Astrocyte of the hippocampus (primary cell): ENCODE measurements around the gene IGF2BP2.
"Not testable (repeated sequence)": the region's sequence is repeated elsewhere in the genome, so short reads cannot be mapped to it uniquely, and the experiment has no call there.

Experiments used
- DNase-seq: peaks from one replicate; pipeline ENCODE4 v3.0.0; 2011; ENCODE audit warnings: low read depth, low spot score

IGF2BP2 gene

DNA sequence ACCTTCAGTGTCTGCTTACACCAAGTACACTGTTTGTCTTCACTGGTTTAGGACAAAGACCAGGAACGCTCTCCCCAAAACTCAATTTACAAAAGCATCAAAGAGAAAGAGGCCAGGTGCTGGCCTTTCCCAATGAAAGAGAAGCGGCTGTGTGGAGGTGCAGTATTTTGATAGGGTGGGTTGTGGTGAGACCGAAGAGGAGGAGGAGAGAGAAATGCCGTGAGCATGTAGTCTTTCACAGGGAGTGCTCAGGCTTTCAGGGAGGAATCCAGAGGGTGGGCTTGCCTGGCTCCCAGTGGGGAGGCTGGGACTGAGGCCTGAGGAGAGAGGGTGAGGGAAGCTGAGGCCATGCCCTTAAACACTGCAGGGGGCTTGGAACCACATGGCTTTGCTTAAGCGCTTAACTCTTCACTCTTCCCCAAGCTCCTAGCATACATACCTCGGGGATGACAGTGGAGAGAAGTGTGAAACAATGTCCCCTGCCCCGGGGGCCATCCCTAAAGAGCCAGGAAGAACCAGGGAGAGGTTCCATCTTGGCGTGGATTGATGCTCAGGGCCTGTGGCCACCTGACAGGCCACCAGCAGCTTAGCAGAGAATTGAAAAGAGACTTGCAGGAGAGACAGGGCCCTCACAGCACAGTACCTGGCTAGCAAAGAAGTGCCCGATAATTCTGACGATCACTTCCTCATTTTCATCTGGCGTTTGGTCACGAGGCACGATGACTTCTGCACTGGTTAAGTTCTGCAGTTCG lies 178.3 kb downstream of the IGF2BP2 start:
- no peak for DNase-seq

DNA sequence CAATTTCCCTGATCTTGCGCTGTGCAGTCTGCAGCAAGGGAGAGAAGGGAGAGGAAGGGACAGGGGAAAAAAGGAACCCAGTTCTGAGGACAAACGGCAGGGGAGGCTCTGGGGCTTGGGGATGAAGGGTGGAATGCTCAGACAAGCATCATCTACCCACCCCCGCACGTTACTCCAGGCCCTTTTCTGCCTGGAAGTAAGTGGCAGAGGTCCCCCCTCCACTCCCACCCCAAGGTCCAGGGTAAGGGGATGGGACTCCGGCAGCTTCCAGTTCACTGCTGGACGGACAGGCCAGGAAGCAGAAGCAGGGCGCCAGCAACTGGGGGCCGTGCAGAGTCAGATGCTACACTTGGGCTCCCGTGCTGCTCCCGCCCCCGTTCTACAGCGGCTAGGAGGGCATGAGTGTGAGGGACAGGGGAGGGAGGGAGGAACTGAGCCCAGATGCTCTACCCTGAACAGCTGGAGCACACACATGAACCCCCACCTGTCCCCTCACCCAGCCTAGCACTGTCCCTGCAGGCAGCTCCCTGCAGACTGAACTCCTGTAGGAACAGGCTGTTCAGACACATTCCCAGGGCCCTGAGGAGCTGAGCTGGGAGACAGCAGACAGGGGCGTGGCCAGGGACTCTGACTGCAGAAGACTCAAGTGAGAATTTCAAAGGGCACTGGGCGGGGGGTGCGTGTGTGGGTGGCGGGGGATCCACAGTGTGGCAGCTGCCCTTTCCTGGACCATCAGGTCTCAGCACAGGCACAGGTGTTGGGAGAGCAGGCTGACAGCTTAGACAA lies 179.1 kb downstream of the IGF2BP2 start:
- DNase-seq = no peak

DNA sequence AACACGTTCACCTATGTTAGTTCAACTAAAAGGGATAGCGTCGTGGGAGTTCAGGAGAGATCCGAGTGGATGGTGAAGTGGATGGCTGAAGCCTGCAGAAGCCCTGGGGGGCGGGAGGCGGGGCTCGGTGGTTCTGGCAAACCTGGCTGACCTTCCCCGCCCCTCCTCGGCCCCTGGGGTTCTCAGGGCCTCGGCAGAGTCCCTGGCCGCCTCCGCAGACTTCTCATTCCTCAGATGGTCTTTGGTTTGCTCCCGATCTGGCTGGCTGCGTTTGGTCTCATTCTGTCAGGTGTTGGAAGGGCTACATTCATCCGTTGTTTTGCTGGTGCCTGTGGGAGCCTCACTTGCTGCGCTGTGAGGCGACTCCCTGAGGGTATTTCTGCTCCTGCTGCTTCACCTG lies 179.7 kb downstream of the IGF2BP2 start:
- not testable (repeated sequence) for DNase-seq

DNA sequence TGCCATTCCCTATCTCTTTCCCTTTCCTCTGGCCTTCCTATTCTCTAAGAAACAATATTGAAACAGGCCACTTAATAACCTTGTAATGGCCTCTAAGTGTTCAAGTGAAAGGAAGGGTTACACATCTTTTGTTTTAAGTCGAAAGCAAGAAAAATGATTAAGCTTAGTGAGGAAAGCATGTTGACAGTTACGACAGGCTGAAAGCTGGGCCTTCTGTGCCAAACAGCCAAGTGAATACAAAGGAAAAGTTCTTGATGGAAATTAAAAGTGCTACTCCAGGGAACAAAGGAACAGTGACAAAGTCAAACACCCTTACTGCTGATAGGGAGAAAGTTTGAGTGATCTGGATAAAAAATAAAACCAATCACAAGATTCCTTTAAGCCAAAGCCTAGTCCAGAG lies 184.5 kb downstream of the IGF2BP2 start:
- DNase-seq = no peak

GRCh38 chr3:185639632-185640206 lies 185.1 kb downstream of the IGF2BP2 start:
- DNase-seq = no peak

DNA sequence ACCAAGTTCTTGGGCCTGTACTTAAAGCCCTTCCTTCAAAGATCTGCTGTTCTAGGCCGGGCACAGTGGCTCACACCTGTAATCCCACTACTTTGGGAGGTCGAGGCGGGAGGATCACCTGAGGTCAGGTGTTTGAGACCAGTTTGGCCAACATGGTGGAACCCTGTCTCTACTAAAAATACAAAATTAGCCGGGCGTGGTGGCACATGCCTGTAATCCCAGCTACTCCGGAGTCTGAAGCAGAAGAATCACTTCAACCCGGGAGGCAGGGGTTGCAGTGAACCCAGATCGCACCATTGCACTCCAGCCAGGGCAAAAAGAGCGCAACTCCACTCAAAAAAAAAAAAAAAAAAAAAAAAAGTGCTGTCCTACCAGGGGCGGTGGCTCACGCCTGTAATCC lies 186.2 kb downstream of the IGF2BP2 start:
- DNase-seq = not testable (repeated sequence)

DNA sequence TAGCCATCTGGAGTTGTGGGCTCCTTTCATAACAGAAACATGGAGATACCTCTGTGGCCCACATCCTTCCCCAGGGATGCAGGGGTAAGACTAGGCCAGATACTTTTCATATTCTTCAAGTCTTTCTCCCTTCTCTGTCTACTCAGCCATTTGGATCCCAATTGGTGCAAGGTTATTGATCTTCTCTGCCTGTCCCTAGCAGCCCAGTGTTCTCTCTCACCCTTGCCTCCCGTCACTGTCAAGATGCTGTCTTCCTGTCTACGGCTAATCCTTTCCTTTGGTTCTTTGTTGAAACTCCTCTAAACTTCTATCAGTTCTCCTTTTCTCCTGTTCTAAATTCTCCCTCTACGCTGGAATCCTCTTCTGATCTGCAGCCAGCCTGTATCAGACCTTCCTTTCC lies 187.5 kb downstream of the IGF2BP2 start:
- no peak for DNase-seq

GRCh38 chr3:185632996-185633395 lies 191.8 kb downstream of the IGF2BP2 start:
- no peak for DNase-seq

DNA sequence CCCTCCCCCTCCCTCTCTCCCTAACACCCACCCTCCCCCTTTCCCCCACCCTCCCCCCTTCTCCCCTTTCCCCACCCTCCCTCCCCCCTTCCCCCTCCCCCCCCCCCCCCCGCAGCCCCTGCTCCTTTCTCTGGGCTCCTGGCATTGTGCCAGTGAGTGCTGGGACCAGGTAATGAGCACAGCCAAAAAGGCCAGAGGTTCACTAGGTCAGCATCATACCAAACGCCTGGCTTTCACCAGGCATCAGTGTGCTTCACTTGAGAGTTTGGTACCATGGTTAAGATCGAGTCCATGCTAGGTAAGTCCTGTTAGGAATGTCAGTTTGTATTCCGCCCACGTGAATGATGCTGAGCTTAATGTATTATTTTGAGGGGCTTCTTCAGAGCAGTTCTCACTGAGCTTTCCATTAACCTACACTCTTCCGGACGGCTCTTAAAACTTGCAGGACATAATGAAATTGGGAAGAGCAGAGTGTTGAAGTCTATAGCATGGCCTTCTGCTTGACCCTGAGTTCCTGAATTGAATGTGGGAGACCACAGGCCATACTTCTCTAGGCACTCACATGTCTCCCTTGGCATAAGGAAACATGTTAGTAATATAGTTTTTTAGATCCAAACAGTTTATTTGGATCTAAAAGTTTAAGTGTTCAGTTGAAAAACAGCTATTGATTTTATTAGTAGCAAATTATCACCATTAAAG lies 193.2 kb downstream of the IGF2BP2 start:
- no peak for DNase-seq

- DNase-seq = no peak
Observed at GRCh38 chr3:185631108-185631507, 193.7 kb downstream of the IGF2BP2 start.

GRCh38 chr3:185630182-185630622 lies 194.6 kb downstream of the IGF2BP2 start:
- peak; percentile 67 for DNase-seq

DNA sequence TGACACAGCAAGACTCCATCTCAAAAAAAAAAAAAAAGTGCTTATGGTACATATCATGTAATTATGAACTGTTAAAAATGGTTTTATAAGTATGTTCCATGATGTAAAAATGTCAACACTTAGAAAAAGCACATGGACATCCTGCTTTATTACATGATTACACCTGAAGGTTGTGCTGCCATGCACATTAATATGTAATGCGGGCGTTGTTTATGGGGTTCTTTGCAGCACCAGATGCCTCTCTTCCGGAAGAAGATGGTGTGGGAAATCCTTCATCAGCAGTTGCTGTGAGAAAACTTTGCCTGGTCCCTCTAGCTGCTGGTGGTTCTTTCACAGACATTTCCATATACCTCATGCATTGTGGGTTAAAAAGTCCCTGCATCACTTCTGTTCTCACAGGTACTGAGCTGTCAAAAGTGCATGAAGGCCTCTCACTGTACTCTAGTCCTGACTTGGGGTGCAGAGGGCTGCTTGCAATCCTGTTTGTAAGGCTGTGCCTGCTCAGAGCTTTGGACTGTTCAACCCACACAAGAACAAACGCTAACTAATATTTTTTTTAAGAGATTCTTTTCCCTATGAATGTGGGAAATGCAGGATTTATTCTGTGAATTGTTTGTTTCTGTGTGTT lies 195.2 kb downstream of the IGF2BP2 start:
- no peak for DNase-seq

- no peak for DNase-seq
Observed at GRCh38 chr3:185625784-185626183, 199.1 kb downstream of the IGF2BP2 start.

DNA sequence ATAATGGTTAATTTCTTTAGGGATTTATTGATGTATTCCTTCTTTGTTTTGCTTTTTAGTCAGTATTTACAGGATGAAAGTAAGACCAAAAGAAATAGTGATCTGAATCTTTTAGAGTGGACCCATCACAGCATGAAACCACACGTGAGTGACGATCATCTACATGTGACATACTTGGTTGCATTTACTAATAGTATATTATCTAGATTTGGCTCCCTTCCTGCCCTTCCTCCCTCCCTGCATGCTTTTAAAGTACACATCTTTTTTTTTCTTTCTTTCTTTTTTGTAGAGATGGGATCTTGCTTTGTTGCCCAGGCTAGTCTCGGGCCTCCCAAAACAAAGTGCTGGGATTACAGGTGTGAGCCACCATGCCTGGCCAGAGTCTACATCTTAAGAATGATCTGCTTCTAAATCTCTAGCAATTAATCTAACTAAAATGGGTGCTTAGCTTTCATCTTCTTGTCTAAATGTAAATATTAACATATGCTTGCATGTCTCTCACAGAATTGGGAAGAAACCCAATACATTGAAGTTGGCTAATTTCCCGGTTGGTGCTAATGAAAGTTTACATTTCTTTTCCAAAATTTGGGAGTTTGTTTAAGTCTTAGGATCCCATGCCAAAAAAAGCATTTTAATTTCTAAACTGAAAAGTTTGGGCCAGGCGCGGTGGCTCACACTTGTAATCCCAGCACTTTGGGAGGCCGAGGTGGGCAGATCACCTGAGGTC lies 200.7 kb downstream of the IGF2BP2 start:
- DNase-seq = no peak

GRCh38 chr3:185613016-185613415 lies 211.8 kb downstream of the IGF2BP2 start:
- no peak for DNase-seq

GRCh38 chr3:185606196-185606595 lies 218.6 kb downstream of the IGF2BP2 start:
- no peak for DNase-seq

DNA sequence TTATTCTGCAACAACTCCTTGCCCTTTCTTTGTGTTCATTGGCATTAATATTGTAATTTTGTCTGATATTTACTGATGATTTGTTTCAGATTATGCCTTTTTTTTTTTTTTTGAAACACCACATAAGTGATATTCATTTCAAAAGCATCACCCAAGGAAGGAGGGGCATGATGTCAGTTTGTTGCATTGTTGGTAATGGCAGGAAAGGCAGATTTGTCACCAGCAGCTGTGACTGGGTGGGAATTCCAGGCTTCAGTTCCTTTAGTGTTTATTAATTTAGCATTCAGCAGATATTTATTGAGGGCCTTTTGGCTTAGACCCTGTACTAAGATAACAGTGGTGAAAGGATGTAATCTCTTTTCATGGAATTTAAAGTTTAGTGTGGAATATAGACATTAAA lies 219.3 kb downstream of the IGF2BP2 start:
- no peak for DNase-seq

DNA sequence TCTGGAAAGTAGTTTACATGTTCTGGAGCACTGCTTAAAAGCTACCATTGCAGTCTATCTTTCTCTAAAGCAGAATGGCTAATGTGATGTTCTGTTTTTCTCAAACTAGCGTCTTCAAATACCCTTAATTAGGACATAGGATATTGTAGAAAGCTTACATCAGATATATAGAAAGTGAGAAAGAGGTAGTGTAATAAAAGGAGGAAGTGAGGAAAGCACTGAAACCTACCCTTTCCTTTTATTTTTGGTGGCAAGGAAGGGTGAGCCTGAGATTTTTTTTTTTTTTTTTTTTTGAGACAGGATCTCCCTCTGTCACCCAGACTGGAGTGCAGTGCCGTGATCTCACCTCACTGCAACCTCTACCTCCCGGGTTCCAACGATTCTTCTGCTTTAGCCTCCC lies 229.3 kb downstream of the IGF2BP2 start:
- DNase-seq = no peak

GRCh38 chr3:185594073-185594472 lies 230.8 kb downstream of the IGF2BP2 start:
- no peak for DNase-seq
